ENCODE data around the gene UPK2.
A peak's percentile ranks its signal among the peaks of the same experiment; 100 is the strongest.

UPK2 gene

GRCh38 chr11:118913411-118914125 lies 42.5 kb upstream of the UPK2 start:
- Histone ChIP-seq H3K4me3 (ENCODE audit: low read depth in 1 of 2, low read length in 1 of 2) (no peak overlapping the region), H3K4me1 (ENCODE audit: control insufficient read depth in 1 of 2, insufficient read depth in 1 of 2, low read depth in 1 of 2, low read length in 1 of 2) (peaks cover 30 to 36% of the 10 kb centered on the region in 2 experiments), H3K36me3 (no peaks in the 10 kb centered on the region), H3K9me3 (no peaks in the 10 kb centered on the region), H3K27me3 (peaks cover 32% of the 10 kb centered on the region), H3K27ac (peak overlapping the region; percentile 68)
- no peak for TF ChIP-seq CTCF (IDR thresholded peaks at IDR 0.05)

GRCh38 chr11:118914178-118914918 lies 41.8 kb upstream of the UPK2 start:
- H3K27ac ChIP-seq: no peak overlapping the region
- H3K36me3 ChIP-seq: no peaks in the 10 kb centered on the region
- H3K27me3 ChIP-seq: peaks cover 35% of the 10 kb centered on the region
- H3K4me1 ChIP-seq (ENCODE audit: control insufficient read depth in 1 of 2, insufficient read depth in 1 of 2, low read depth in 1 of 2, low read length in 1 of 2): peaks cover 30 to 36% of the 10 kb centered on the region in 2 experiments
- H3K4me3 ChIP-seq (ENCODE audit: low read depth in 1 of 2, low read length in 1 of 2): no peak overlapping the region
- no peaks in the 10 kb centered on the region for H3K9me3 ChIP-seq
- TF ChIP-seq CTCF (IDR thresholded peaks at IDR 0.05): no peak

GRCh38 chr11:118914987-118915386 lies 41.1 kb upstream of the UPK2 start:
- Histone ChIP-seq H3K9me3 (no peaks in the 10 kb centered on the region), H3K27ac (no peak overlapping the region), H3K27me3 (peaks cover 35% of the 10 kb centered on the region), H3K4me3 (ENCODE audit: low read depth in 1 of 2, low read length in 1 of 2) (no peak overlapping the region), H3K36me3 (no peaks in the 10 kb centered on the region), H3K4me1 (ENCODE audit: control insufficient read depth in 1 of 2, insufficient read depth in 1 of 2, low read depth in 1 of 2, low read length in 1 of 2) (peaks cover 30 to 38% of the 10 kb centered on the region in 2 experiments)
- no peak for TF ChIP-seq CTCF (IDR thresholded peaks at IDR 0.05)

- H3K27me3 ChIP-seq: peaks cover 30% of the 10 kb centered on the region
Observed at GRCh38 chr11:118915396-118915795, 40.7 kb upstream of the UPK2 start.

More at GRCh38 chr11:118915396-118915795, 40.7 kb upstream of the UPK2 start:
- Histone ChIP-seq H3K36me3 (no peaks in the 10 kb centered on the region), H3K4me3 (ENCODE audit: low read depth in 1 of 2, low read length in 1 of 2) (no peak overlapping the region), H3K4me1 (ENCODE audit: control insufficient read depth in 1 of 2, insufficient read depth in 1 of 2, low read depth in 1 of 2, low read length in 1 of 2) (peaks cover 30 to 37% of the 10 kb centered on the region in 2 experiments), H3K27ac (no peak overlapping the region), H3K9me3 (no peaks in the 10 kb centered on the region)
- TF ChIP-seq CTCF (IDR thresholded peaks at IDR 0.05): no peak
